Kidney glomerular epithelial cell (primary cell): ENCODE results near the gene USH2A.
A peak's percentile ranks its signal among the peaks of the same experiment; 100 is the strongest.

ENCODE experiments used
- DNase-seq: peaks from one replicate; lab custom pipeline; 2025; lab: John Stamatoyannopoulos, UW

The USH2A gene

DNA sequence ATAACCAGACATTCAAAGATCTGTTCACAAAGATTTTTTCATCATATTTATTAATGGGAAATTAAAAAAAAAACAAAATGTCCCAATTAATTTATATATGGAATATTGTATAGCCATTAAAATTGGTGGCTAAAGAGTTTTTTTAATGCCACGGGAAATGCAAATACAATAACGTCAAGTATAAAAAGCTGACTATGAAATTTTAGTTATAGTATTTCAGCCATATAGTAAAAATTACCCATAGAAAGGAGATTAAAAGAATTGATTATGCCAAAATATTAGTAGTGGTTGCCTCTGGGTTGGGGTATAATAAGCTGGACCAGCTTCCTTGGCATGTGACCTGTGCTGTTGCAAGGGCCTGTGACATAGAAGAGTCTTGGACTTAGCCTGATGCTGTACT lies 777.4 kb downstream of the USH2A start:
- no peak for DNase-seq

DNA sequence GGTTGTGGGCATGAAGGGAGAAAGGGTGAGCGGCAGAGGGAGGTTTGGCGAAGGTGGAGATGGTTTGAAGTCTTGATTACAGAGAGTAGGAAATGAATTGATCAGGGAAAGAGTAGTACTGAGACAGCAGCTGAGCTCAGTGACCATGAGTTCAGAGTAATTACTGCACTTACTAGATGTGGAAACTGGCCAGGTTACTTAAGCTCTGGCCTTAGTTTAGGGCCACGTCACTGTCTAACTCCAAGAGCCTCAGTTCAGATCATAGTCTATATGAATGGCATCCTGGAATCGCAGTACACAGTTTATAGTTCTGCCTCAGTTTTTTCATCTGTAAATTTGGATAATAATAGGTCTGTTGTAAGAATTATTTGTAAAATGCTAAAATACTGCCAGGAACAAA lies 778.1 kb downstream of the USH2A start:
- DNase-seq = no peak

DNA sequence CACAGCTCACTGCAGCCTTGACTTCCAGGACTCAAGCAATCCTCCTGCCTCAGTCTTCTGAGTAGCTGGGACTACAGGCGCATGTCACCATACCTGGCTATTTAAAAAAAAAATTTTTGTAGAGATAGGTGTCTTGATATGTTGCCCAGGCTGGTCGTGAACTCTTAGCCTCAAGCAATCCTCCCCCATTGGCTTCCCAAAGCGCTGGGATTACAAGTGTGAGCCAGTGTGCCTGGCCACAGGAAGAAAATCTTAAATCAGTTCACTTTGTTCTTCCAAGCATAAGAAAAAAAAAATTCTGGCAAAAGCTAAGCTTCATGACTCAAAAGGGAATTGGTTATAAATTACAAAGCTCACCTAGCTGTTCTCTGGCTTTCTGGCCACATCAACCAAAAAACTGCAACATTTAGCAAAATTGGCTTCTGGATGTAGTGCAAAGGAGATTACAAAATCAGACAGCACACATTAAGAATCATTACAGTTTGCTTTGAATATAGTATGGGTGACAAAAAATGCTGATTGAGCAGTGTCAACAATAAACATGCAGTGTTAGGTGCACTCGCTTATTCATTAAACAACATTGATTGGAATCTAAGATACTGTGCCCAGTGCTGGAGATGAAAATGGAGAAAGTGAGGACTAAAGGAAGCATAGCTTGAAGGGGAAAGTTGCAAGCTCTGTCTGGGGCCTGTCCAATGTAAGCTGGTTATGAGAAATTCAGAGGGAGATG lies 779.5 kb downstream of the USH2A start:
- no peak for DNase-seq

DNA sequence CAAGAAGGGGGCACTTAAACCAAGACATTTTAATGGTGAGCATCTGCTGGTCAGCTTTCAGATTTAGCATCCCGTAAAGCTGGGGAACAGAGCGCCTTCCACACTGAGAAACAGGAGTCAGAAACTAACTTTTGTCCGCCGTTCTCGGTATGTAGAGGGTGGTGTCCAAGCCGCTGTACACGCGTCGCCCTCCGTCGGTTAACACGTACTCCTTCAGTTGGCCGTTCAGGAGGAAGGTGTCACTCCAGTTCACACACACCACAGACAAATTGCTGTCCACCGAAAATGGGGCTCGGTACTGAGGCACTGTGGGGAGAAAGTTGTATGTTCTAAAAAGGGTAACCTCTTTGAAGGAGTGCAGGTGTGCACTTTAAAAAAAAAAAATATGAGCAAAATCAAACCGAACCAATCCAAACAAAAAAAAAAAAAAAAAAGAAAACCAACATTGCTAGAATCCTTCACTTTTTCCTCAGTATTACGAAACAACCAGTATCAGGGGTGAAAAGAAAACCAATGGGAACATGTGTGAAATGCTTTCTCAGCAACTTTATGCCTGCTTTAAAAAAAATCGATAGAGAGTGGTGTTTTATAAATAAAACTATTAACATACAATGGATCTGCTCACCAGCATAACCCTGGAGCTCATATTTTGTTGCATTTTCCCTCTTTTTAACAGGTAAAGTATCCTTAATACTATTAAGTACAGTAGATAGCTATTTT lies 782.7 kb downstream of the USH2A start:
- no peak for DNase-seq

DNA sequence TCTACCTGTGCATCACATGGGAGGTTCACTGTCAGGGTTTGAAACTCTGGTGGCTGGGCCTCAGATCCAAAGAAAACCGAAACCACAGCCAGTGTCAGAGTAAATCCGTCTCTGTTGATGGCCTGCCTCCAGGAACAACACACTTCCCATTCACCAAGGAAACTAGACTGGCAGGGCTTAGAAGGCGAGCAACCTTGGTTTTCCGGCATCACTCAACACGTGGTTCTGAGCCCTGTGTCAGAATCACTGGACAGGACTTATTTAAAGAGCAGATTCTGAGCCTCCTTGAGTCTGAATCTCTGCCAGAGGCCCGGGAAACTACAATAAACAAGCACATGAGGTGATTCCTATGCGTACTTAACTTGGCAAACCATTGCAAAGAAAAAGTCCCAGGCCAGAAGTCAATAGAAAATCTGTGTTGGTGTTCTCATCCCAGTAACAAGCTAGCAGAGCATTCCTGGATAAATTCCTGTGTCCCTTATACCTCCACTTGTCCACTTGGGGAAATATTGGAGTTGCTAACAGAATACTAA lies 786.1 kb downstream of the USH2A start:
- peak; percentile 35 for DNase-seq

DNA sequence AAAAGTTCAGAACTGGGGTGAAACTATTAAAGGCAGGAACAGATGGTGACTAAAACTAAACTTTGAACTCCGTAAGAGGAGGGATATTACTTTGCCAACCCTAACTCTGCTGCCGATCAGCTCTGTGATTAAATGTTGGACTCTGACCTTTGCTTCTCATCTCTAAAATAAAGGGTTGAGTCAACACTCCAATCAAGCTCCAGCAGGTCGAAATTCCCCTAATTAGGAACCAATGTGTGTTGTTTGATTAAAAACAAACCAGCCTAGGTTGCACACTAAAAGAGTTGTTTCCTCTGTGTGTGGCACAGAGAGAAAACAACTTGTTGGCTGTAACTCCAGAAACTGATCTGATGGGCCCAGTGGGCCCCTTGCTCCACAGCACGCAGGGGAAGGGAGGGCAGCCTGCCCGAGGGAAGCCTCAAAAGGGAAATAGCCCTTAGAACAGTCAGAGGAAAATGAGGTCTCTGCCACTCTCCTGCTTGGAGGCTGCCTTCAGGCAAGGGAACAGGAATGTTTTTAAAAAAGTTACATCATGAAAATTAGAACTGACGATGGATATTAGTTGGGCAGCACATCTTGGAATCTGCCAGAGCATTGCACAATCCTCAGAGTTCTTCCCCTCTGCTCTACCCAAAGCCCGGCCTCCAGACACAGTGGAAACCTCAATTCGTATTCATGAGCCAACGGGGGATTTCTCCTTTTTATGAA lies 786.8 kb downstream of the USH2A start:
- no peak for DNase-seq

DNA sequence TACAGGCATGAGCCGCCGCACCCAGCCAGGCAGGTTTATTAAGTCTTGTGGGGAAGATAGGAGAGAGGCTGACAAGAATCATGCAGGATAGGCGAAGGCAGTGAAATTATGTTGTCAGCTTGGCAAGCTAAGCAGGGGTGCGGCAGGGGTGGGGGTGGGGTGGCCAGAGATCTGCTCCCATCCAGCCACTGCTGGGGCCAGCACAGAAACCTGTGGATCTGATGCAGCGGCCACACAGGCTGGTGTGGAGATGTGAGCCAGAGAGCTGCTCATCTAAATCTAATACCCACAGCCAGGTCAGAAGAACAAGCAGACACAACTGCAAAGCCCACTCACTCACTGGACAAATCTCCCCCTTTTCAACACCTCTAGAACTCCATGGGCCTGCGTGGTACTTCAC lies 787.4 kb downstream of the USH2A start:
- DNase-seq = no peak

DNA sequence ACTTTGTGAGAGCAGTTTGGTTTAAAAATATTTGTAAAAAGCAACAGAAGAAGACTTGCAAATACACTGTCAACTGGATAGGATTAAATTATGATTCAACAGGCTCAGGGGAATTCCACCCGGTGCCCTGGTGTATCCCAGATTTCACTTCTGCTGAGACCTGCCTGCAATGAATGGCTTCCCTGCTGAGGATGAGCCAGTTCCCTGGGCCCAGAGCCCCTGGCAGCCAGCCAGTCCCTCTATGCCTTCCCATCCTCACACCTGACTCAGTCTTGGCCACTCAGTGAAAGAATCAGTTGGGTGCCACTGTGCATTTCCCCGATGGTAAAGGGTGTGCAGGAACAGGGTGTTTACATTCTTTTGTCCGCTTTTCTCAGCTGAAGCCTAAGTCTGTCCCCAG lies 791.8 kb downstream of the USH2A start:
- DNase-seq = peak; percentile 31

DNA sequence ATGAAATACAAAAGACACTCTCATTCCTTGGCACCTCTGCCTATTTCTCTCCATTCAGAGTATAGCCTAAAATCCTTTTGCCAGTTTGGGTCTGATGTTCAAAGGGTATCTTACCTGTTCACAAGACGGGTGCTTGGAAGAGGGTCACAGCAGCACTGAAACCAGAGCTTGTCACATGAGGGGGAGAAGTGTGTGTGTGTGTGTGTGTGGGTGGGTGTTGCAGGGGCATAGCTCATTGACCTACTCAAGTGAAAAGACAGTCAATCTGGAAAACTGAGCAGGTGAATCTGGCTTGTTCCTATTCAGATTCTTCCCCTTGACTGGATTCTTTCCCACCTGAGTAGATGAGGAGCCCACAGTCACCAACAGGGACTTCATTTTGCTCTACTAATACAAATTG lies 792.2 kb downstream of the USH2A start:
- no peak for DNase-seq

DNA sequence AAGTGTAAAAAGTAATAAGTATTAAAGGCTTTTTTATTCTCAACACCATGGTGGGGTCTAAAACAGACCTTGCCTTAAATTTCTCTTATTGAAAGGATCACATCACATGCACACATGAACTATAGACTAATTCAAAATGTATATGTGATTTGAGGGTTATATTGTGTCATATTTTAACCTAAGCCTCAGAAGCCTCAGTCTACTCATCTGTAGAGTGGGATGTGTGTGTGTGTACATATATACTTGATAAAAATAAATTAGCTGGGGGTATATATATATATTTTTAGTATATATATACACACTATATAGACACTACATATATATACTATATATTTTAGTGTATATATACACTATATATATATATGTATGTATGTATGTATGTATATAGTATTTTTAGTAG lies 797.3 kb downstream of the USH2A start:
- DNase-seq = no peak

DNA sequence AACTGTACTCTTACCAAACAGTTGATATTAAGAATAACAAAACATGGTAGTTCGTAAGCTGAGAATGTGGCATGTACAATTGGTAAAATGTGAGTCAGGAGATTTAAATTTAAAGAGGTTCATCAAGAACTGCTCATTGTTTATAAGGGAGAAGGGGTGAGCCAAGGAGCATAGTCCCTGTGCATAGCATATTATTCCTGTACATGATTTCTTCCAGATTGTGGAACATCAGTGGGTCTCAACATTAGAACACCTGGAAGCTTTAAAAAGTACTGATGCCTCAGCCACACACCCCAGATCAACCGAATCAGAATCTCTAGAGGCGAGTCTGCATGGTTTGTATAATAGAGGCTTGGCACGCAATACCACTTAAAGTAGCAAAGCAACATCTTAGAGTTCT lies 800.1 kb downstream of the USH2A start:
- no peak for DNase-seq

DNA sequence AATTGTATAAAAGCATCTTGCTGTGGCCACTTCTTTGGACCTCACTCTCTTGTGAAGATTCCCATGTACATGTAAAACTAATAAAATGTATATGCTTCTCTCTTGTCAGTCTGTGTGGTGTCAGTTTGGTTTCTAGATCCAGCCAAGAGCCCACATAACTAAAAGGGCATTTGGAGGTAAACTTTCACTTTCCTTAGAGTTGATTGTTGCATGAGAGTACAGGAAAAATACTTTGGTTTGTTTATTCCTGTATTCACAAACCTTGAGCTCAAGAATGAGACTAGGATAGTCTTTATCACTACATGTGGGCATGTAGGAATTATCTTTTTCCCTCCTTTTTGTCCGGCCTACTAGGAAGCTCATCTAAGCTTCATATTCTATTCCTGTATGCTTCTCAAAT lies 805.3 kb downstream of the USH2A start:
- no peak for DNase-seq

DNA sequence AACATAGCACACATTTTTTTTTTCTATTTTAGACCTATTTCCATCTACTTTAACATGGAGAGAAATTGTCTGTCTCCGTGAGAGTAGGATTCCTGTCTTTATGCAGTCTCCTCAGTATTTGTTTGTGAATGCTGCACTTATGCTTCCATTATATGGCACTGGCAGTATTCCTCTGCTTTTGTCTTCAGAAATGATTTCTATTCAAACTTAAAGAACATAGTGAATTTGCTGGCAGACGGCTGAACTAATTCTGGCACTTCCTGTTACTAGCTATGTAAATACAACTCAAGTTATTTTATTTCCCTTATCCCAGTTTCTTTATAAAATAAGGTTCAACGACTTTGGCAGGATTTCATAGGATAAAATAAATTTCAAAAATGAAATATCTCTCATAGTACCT lies 810.9 kb downstream of the USH2A start:
- no peak for DNase-seq

DNA sequence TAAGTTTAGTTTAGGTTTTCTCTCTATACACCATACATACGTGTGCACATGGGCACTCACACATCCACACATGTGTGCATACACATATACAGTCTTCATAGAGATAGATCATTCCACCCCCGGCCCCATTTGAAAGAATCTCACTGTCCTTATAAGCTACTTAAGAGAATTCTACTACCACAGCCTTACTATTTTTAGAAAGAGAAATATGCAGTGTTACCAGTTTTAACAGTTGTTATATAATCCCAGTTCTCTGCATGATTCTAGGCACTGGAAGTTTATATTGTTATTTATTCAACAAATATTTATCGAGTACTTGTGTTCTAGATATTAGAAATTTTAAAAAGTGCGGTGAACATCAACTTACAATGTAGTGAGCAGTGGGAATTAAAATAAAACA lies 814.6 kb downstream of the USH2A start:
- DNase-seq = no peak

DNA sequence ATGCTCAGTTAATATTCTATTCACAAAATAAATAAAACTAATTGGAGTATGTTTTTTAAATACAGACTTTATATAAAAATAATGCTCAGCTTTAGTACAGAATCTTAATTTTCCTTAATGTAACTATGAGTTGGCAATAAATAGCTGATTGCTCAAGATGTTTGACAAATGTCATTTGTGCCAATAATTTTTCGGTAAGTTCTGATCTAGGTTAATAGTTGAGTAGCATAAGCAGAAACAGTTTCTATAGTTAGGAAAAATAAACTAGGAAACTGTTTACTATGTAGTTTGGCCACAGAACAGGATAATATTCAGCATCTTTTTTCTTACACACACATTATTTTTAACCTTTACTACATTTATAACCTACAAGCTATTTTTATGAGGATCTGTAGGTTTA lies 815.8 kb downstream of the USH2A start:
- DNase-seq = no peak

DNA sequence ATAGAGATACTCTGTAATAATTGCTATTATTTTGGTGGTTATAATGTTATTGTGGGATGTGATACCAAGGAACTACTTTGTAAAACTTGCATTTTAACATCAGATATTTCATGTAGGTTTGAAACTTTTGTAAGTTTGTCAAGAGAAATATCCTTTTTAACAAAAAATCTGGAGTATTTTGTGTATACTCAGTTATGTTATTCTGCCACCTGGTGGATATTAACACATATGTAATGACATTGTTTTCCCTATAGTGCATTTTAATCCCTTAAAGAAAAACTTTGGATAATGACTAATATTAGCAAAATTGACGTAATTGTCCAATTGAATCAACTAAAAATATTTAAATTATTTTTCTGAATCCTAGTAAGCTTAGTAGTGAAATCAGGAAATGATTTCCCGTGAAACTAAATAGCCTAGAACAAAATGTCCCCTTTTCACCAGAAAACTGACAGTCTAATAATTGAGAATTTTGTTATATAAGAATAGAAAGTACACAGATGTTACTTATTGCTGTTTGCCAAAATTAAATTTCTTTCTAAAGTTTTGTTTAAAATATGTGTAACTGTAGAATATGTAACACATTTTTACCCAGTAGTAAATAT lies 816.6 kb downstream of the USH2A start:
- peak; percentile 34 for DNase-seq

DNA sequence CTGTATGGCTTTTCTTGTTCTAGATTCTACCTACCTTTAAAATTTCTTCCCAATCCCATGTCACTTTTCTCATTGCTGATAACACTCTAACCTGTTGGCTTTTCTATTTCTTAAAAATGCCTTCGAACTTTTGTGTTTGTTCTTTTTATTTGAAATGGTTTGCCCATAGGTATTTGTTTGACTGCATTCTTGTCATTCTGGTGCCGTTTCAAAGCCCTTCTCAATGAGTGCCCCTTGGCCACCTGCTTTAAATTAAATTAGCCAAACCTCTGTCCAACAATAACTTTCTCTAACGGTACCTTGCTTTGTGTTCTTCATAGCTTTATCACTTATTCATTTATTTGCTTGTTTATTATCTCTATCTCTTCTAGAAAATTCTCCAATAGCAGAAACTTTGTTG lies 817.2 kb downstream of the USH2A start:
- no peak for DNase-seq

DNA sequence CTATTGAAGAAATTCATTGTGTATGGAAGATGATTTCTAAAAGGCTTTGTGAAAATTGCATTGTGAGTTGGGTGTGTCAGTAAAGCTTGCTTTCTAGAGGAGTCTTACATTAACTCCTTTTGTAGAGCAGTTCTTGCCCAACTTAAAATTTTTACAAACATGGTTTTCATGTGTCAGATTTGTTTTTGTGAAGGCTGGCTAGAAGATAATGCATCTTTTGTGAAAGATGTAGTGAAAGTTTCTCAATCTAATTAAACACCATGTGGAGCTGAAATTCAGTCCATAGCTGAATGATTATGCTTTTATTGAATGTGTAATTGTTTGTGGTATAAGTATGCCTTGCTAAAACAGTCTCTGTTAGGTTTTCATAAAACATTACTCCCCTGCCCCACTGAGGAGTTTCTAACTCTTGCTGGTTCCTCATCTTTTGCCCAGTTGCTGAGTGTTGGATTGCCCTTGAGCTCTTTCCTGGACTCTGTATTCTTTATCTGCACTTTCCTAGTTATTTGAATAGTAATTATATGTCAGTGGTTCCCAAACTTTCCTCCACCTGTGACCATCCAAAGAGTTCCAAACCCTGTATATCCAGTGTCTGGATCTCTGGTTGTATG lies 818.1 kb downstream of the USH2A start:
- DNase-seq = no peak

DNA sequence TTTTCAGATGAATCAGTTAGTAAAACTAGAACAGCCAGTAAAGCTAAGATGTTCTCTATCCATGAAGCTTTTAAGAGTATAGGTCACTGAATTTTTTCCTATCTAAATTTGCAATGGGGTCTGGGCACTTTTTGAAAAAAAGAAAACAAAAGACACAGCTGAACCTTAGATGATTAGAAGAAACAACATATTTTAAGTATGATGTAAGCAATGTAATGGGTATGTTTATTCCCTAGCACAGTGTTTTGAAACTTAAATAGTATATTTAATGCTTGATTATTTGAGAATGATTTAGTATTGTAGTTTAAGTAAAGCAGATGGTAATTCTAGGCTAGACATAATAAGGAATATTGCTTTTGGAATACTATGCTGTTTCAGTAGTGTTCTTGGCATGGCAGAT lies 819.9 kb downstream of the USH2A start:
- DNase-seq = no peak

DNA sequence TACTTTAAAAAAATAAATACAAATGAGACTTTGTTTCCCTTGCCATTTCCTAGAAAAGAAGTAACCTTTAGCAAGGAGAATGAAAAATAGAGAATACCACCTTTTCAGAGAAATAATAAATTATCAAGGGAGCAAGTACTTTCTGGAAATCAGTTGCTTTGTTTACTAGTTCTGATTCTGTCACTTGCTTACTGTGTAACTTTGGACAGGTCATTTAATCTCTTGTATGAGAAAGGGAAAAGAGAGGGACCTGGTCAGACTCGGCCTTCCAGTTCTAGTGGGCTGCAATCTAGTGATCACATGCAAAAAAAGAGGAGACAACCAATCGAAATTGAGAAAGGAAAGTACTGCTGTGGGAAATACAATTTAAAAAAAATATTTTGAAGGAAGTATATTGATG lies 822.0 kb downstream of the USH2A start:
- no peak for DNase-seq

DNA sequence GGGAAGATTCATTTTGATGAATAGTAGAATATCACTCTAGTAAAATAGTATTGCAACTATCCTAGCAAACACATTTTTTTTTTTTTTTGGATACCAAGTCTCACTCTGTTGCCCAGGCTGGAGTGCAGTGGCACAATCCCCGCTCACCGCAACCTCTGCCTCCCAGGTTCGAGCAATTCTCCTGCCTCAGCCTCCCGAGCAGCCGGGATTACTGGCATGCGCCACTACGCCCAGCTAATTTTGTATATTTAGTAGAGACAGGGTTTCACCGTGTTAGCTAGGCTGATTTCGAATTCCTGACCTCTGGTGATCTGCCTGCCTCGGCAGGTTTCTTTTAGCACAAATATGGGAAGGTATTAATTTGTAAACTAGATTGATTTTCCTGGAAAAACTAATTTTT lies 822.4 kb downstream of the USH2A start:
- no peak for DNase-seq

DNA sequence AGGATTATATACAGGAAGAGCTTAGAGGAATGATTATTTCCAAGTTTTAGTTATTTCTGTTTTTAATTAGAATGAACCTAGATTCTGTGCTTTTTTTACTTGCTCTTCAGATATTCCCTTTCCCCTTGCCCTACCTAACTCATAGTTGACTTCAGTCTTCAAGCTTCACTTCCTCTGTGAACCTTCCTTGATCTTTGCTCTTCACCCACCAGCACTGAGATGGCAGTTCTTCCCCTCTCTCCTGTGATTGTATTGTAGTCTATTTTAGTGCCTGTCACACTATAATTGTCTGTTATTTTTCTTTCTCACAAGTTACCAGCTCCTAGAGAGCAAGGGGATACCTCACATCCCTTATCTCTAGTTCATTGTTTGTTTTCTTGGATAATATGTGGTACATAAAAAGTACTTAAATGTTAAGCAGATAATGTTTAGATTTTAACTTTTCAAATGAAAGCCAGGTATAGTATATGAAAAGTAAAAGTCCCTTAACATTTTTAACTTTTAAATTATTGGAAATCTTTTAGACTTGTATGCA lies 822.9 kb downstream of the USH2A start:
- DNase-seq = no peak
